GM15510 (cell line): ENCODE measurements around the gene ELN.

Experiments
- POLR2A ChIP-seq: IDR thresholded peaks from 3 replicates; pipeline ENCODE4 v1.6.1; 2011; ENCODE audit warnings: borderline replicate concordance; ENCODE audit not compliant: insufficient read length; ENCODE audit errors: extremely low read depth

ELN gene

DNA sequence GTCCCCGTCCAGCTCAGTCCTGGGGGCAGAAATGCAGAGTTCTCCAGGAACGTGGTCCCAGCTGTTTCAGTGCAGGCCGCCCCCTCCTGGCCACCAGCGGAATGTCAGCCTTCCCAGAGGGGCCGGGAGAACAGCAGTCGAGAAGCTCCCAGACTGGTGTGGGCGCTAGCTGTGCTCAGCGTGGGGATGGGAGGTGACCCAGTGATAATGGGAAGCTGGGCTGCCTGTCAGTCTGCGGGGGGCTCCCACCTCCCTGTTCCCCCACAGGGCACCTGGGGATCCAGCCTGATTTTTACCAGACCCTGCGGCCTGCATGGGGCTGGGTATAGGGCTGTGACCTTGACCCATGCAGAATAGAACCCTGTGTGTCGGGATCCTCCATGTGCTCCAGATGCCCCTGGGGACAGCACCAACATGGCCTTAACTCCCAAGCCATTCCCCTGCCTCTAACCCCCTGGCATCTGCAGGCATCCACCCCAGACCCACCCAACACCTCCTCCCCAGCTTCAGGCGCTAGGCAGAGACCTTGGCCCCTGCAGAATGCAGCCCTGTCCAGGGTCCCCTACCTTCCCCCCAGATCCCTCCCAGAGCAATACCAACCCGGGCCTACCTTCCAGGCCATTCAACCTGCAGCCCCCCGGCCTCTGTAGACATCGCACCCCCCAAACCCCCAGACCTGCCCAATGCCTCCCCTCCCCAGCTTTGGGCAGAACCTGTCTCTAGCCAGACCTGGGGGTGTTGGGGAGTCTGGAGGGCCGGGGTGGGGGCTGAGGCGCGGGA is 880 bp upstream of the ELN start:
- no peak for TF ChIP-seq POLR2A

DNA sequence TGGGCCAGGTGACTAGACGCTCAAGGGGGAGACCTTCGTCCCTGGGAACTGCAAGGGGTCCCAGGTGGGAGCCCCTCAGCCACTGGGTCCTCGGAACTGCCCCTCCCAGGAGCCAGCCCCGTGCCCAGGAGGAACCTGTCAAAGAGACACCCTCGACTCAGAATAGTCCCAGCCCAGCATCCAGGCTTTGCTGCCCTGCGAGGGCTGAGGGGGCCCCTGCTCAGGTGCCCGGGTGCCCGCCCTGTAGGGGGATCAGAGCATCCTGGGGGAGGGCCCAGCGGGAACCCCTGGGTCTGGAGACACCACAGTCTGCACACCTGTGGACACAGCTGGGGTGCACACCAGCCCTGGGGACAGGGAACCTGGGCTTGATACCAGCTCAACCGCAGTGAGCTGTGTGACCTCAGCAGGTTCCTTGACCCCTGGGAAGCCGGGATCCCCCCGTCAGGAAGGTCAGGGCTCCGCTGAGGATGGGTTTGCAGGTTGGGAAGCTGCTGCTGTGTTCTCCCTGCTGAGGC is 407 bp downstream of the ELN start:
- TF ChIP-seq POLR2A = no peak

DNA sequence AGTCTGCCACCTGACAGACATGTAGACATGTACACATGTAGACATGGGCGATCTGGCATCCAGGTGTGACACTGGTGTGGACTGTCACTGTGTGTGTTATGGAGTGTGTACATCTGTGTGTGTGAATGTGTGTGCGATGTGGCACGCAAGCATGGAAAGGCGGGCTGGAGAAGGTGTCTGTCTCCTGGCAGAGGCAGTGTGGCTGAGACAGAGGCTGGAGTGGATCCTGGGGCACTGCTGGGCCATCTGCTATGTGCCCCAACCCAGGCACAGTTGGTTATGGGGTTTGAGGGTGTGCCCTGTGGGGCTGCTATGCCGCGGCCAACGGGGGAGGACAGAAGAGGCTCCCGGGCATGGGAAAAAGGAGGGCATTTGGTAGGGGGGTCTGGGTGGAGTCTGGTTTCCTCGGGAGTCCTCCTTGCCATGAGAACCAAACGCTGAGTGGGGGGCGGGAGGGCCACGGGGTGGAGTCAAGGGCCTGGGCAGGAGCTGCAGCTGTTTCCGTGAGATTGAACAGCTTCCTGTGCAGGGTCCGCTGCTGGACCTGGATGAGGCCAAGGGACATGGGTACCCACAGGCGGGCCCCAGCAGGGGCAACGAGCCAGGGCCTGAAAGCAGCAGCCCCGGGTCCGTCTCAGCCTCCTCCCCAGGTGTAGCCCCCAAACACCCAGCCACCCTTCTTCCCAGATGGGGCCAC is 1.3 kb downstream of the ELN start:
- no peak for TF ChIP-seq POLR2A

DNA sequence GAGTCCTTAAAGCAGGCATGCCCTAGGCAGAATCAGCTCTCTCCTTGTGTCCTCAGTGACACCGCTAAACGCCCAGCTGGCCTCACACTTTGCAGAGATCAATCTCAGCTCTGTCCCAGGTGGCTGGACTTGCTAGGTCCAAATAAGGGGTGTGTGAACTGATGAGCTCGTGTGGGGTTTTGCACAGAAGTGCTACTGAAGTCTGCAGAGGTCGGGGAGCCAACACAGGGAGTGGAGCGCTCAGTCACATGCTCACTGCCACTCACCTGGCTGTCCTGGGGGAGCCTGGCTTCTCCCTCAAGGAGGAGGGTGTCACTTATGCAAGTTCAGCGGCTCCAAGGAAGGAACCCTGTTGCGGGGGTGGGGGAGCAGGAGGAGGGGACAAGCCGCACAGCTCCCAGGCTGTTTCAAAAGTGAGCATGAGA is 2.0 kb downstream of the ELN start:
- TF ChIP-seq POLR2A = no peak

DNA sequence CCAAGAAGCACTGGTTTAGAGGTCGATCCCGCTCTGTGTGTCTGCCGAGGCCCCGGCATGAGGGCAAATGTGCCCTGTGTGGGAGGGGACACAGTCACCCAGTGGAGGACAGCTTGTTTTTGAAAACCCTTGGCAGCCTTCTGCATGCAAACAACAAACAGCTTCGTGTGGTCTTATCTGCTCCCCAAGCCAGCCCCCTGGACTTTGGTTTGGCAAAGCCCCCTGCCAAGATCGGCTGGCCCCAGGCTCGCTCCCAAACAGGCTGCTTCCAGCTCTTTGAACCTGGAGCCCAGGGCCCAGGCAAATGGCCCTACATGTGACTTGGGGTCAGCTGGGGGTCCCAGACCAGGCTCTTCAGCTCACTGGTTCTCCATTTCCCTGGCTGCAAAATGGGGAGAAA is 2.9 kb downstream of the ELN start:
- no peak for TF ChIP-seq POLR2A

DNA sequence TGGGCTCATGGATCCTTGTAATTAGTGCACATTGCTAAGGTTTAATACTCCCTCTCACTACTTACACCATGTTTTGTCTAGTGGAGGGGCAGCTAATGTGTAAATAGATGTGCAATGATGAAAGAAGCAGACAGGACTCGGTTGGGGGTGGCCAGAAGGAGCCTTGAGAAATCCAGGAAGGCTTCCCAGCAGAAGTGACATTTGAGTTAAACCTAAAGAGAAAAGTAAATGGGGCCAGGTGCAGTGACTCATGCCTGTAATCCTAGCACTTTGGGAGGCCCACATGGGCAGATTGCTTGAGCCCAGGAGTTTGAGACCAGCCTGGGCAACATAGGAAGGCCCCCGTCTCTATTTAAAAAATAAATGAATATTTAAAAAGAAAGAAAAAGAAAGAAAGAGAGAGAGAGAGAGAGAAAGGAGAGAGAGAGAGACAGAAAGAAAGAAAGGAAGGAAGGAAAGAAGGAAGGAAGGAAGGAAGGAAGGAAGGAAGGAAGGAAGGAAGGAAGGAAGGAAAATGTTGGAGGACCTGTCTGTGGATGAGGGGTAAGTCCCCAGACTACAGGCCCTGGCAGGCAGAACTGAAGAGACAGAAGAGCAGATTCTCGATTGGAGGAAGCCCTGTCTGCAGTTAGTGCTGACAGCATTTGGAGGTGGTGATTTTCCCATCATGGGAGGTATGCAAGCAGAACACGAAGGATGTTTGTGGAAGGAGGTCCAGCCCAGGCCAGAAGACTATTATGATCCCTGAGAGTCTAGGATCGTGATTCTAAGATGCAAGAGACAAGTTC is 3.6 kb downstream of the ELN start:
- no peak for TF ChIP-seq POLR2A

DNA sequence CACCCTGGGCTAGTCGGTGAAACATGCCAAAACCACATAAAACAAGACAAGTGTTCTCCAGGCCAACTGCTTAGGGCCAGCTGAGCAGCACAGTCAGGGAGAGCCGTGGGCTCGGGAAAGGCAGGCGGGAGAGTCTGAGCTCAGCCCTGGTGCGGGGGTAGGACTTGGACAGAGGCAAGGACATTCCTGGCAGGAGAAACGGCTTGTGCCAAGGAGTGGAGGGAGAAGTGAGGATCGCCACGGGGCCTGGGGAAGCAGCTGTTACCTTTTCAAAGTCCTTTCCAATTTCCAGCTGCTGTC is 4.2 kb downstream of the ELN start:
- no peak for TF ChIP-seq POLR2A

DNA sequence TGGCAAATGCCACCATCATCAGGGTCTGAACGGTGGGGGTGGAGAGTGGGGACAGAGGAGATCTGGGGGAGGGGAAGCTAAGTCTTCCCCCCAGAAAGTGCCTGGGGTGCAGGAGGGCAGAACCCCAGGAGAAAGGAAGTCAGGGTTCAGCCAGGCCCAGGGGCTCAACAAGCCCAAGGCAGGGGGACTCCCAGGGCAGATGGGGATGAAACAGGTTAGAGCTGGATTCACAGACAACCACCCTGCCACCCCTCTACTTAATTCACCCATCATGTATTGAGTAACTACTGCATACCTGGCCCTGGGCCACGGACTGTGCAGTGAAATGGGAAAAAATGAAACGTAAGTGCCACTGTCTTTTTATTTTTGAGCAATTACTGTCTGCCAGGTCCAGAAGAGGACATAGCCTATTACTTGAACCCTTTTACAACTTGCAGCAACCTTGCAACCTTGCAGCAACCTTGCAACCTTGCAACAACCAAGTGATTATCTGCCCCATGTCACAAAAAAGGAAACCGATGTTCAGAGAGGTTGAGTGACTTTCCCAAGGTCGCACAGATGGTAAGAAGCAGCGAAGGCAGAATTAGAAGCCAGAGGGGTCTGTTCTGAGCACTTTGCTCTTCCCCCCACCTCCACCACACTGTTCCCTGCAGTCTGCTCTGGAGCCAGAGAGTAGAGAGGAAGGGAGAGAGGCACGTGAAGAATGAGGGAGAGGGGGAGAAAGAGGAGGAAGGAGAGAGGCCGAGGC is 4.8 kb downstream of the ELN start:
- no peak for TF ChIP-seq POLR2A

DNA sequence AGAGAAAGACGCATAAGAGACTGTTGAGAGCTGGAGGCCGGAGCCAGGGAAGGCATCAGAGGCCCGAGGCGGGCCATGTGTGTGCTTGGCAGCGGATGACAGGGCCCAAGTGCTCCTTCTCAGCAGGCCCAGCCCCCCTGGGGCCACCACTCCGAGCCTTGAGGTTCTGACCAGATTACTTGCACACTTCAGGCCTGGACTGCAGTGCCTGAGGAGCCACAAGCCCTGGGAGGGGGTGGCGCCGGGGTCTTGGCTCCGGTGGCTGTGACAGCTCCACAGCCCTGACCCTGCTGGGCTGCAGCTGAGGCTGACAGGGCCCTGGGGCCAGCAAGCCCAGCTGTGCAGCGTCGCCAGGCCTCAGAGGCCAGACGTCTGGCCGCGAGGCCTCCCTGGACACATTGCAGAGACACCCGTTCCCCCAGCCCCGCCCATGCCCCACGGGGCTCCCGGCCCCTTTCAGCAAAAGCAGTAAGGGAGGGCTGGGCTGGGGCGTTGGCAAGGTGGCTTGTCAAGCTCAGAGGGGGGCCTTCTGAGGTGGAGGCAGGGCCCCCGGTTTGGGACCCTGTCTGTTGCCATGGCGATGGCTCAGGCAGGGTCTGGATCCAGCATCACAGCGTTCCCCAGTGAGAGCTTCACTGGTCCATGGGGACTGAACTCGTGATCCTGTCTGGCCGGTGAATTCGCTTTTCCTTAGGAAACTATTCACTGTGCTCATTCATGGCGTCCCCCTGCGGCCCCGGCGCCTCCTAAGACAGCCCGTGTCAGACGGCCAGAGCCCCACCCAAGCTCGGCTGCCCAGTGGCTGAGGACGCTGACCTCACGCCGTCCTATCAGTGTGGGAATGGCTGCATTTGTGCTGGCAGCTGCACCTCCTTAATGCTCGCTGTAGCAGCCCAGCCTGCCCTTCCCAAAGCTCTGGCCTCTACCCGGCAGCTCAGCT is 5.7 kb downstream of the ELN start:
- TF ChIP-seq POLR2A = no peak

DNA sequence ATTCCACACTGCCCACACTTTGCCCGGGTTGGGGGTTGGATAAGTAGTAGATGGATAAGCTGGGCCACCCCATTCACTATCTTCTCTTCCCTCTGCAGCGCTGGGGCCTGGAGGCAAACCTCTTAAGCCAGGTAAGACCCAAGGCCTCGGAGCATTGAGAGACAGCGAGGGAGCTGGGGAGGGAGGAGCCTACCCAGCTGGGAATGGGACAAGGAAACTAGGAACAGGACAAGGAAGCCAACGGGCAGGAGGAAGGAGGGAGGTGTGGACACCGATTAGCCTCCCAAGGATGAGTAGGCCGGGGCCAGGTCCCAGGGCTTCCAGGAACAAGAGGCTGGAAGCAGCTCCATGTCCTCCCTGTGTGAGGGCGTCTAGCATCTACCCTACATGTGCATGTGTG is 9.6 kb downstream of the ELN start:
- no peak for TF ChIP-seq POLR2A

DNA sequence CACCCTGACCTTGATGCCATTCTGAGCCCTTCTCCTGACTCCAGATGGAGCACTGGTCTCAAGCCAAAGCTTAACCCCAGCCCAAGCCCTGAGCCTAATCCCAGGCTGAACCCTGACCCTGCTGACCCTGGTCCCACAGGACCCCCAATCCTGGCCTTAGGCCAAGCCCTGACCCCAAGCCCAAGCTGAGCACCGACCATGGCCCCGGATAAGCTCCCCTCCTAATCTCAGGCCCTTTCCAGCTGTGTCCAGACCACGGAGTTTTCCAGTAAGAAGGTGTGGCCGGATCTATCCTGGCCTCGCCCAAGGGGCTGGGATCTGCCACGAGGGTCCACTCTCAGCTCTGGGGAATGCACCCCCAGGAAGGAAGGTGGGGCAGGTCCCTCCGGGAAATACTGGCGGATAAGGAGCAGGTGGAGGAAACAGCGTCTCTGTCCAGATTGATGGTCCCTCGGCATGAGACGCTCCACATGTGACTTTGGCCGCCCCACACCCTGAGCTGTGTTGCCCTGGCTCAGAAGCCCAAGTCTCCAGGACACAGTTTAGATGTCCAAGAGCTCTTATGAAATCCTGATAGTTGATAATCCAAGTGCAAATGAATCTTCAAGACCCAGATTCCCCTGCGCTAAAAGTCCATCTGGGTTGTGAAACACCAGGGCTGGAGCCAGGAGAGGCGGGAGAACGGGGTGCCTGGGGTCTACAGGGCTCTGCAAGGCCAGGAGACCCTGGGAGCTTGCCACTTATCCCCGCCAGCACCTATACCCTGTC is 10.4 kb downstream of the ELN start:
- no peak for TF ChIP-seq POLR2A

DNA sequence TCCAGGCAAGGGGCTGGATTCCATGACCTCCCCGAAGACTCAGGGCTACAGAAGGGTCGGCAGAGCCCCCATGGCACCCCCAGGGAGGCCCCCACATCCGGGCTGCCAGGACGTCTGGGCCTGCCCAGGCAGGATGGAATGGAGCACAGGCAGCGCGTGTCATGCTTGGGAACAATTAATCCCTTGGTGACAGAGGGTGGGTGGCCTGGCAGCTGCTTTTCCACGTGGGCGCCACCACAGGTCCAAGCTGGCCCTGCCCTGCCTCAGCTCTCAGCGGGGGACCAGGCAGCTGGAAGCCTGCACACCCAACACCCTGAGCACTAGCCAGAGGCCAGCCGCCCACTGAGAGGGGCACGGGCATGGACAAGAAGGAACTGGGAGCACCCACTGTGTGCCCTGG is 11.4 kb downstream of the ELN start:
- TF ChIP-seq POLR2A = no peak
